HG02678 (cell line): ENCODE results near the gene HYDIN.
A peak's percentile ranks its signal among the peaks of the same experiment; 100 is the strongest.

ENCODE experiments used
- ATAC-seq: cut with Tn5 transposase; IDR thresholded peaks from one replicate; pipeline ENCODE4 v1.9.1; 2021; ENCODE audit warnings: mild to moderate bottlenecking, moderate library complexity; ENCODE audit not compliant: unreplicated experiment

Gene HYDIN

DNA sequence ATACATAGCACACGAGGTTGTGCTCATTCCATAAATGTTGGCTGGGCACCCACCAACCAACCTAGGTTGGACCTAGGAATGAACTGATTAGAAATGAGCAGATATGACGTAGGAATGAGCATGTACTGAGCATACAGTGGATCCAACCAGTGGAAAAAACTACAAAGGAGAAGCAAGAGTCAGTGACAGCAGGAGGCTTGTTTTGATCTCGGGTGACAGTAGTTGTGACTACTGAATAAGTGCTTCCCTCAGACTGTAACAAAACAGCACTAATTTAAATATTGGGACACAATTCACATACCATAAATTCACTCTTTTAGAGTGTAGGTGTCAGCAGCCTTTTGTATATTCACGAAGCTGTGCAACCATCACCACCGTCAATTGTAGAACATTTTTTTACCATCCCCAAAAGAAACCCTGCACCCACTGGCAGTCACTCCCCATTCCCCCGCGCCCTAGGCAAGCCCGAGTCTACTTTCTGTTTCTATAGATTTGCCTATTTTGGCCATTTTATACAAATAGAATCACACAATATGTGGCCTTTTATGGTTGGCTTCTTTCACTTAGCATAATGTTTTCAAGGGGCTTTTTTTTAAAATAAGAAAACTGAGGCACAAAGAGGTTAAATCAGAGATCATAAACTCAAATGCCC is 436.5 kb downstream of the HYDIN start:
- ATAC-seq: peak; percentile 61

DNA sequence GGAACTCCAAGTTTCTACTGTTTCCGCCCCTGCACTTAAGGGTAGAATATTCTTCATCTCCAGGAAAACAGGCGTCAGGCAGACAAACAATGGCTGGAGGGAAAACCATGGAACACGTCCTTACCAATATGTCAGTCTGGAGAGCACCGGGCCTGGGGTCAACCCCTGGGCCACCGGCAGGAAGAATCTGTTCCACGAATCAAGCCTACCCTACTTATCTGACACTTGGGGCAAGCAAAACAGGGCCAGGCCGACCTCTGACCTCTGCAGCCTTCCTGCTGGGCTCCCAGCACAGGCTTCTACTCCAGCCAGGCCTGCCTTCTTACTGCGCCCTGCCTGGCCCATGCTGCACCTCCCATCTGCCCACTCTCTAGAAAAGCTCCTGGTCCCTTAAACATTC is 439.7 kb downstream of the HYDIN start:
- no peak for ATAC-seq

DNA sequence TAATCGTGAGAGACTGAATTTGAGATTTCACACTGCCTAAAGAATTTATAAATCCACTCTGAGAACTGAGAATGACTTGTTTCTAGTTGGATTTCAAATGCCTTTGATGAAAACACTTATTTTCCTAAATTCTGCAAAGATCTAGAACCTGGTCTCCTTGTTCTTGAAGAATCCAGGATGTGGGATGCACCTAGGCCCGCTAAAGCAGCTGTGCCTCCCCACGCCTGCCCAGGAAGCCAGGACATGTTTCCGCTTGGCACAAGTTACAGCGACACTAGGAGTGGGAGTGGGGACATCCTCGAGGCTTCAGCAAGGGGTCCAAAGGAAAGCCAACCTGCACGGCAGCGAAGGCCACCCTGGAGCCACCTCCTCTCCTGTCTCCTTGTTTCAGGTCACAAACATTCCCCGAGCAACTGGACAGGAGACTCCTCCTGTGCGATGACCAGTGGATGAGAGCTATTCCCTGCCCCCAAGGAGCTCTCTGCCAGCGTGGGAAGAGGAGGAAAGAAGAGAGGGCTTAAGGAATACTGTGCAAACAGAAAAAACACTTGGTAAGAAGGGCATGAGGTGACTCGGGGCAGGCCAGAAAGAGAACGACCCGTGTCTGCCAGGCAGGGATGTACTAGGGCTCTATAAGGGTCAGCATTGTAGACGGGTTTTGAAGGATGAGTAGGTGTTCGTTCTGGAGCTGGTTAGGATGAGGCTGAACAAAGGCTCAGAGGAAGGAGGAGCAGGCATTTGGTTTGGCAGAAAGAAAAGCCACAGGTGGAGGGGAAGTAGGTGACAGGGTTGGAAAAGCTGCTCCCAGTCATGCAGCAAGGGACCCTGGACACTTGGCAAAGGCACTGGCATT is 440.7 kb downstream of the HYDIN start:
- no peak for ATAC-seq

DNA sequence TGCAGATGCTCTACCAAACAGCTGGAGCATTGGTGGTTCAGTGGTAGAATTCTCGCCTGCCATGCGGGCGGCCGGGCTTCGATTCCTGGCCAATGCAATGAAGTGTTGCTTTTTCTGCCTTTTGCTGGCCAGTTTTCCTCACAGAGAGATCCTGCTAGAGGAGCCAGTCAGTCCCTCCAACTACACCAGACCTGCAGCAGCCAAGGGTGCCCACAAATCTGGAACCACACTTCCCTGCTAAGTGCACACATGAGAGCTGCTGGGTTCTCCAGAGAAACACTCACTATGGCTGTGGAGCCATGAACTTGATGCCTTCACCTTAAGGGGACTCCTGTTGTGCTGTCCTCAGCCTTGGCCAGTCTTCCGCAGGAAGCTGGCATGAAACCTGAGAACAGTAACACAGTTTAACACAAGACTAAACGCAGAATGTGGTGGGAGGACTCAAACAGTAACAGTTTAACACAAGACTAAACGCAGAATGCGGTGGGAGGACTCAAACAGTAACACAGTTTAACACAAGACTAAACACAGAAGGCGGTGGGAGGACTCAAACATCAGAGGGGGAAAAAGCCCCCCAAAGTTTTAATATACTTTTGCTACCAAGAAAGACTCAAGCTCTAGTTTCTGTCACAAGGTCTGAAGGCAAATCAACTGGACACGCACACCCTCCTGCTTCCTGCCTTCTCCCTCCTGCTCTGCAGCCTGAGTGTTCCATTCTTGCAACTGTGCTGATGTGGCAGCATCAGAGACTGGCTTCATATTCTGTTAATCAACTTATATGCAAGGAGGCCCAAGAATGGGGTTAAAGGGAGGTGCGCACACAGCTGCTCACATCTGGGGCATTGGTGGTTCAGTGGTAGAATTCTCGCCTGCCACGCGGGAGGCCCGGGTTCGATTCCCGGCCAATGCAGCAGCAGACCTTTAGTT is 441.6 kb downstream of the HYDIN start:
- no peak for ATAC-seq

DNA sequence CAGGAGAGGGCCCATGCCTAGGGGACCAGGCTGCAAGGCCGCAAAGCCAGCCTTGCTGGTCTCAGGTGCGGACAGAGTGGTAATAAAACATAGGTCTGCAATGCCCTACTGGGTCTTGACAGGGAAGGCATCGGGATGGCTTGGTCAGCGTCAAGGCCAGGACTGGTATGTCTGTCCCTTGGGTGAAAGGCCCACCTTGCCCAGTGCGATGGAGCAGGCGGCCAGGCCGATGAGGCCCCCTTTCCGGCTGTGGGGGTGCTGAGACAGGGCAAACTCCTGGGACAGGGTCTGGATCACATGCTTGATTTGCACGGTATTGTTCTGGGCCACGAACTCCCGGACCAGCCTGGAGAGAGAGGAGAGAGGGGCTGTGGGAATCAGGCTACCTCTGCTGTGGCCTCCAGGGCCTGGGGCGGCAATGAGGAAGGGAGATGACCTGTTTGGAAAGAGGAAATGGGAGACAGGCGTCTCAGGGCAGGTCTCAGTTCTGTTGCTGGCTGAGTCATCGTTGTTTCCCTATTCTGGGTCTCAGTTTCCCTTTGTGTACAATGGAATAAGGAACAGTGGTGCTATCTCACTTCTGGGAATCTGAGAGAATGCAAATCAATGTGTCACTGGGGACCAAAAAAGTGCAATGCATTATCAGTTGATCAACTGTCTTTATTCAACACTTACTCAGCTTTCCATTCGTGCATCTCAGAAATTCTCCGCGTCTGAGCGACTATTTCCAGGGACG is 444.3 kb downstream of the HYDIN start:
- no peak for ATAC-seq

DNA sequence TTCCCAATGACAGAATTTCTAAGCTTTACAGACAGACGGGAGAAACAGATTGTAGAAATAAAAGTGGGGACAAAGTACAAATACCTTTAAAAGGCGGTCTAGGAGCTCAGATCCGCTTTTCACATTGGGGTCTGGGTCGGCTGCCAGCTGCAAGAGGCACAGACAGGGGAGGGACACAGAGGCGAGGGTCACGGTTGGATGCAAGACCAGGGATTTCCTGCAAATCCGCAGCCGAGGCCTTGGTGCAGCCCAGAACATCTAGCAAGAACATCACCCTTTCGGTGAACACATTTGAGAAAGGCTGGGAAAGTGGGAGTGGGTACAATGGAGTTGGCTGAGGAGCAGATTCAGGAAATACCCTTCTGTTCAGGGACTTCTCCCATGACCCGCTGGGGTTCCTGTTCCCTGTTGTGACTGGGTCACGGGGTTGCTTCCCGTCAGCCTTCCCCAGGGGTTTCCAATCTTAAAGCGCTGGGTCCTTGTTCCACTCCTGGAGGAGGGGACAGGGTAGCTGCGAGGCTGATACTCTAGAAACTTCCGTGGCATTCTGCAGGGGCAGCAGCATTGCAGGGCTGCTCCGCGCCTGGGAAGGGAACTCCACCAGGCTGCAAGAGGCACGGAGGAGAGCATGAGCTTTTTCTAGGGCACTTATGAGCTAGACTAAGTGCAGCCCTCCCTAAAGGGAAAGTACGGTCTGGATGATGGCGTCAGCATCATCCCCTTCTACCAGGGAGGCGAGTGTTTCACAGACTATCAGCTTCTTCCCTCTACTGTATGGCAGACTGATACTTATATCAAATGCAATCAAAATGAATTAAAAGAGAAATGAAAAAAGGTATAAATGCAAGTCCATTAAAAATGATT is 445.6 kb downstream of the HYDIN start:
- no peak for ATAC-seq

DNA sequence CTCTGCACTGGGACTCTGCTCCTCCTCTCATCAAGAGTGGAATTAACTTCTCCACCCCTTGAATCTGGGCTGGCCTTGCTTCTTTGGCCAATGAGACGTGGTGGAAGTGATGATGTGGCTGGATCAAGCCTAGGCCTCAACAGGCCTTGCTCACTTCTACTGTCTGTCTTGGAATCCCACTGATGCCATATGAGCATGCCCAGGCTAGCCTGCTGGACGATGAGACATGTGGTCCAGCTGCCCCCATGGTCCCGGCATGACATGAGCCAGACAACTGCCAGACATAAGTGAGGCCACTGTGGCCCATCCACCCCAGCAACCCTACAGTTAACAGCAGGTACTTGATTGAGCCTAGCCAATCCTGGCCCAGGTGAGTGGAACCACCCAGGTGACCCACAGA is 448.3 kb downstream of the HYDIN start:
- no peak for ATAC-seq

DNA sequence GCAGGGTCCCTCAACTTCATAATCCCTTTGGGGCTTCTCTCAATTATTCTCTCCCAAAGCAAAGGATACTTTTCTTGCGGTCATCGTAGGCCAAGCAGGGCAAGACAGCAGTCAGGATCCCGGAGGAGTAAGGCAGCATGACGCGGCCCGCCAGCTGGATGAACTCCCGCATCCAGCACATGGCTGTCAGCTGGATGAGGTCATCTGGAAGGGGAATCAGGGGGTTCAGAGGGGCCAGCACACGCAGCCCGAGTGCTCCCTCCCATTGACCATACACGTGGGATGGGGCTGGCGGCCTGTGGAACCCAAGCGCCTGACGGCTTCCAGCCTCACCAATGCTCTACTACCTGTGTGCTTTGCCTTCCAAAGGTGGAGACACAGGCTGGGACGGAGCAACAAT is 448.7 kb downstream of the HYDIN start:
- no peak for ATAC-seq

DNA sequence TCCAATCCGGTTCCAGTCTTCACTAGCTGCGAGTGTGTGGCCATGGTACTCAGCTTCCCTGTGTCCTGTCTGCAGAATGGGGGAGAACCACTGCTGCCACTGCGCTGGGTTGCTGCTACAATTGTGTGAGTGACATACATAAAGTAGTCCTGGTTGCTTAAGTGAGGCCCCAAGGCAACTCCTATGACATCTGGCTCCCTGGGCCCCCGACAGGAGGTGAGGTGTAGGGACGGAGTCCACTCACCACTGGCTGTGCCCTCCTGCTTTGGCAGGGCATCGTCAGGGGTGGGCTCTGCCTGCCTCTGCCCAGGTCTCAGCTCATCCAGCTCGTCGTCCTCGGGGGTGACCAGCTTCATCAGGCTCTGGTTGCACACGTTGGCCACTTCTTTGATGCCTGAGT is 450.0 kb downstream of the HYDIN start:
- no peak for ATAC-seq

DNA sequence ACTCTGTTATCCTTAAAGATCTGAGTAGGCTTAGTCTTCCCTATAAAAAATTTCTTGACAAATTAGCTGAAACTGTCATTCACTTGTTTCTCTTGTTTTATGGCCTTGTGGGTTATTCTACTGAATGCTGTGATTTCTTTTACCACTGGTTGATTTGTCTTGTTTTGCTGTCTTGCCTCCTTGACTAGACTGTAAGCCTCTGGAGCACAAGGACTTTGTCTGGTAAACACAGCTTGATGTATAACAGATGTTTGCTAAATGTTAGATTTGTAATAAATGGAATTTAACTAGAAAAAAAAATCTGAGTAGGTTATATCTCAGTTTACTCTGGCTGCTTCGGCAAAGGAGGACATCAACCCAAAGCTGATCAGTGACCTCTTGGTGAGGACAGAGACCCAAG is 451.2 kb downstream of the HYDIN start:
- no peak for ATAC-seq

DNA sequence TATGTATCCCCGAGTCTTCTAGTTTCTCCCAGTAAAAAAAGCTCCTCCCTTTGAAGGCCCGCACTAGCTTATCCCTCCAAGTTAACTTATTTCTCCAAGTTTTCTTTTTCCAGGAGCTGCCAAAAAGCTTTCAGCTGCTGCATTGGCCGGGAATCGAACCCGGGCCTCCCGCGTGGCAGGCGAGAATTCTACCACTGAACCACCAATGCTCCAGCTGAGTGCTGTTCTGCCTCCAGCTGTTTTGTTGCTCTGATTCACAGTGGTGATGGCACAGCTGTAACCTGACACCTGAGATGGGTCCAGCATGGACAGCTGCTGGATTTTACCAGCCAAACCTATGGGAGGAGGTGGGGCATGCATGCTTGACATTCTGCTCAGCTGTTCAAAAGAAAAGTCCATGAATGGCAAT is 451.6 kb downstream of the HYDIN start:
- ATAC-seq: no peak

DNA sequence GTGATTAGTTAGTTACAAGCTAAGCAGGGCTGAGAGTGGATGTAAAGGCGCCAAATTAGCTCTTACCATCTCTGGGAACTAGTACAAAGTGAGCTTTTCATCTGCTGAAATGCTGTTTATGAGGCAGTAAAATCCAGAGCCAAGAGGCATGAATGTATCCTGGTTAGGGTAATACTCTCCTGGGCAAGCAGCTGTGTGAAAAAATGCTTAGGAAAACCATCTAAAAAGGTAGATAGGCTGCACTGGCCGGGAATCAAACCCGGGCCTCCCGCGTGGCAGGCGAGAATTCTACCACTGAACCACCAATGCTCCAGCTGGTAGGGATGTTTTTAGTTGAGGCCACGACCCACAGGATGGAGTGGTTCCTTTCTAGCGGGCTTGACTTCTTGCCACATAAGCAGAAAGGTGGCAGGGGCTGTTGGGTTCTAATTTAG is 452.5 kb downstream of the HYDIN start:
- ATAC-seq: no peak

DNA sequence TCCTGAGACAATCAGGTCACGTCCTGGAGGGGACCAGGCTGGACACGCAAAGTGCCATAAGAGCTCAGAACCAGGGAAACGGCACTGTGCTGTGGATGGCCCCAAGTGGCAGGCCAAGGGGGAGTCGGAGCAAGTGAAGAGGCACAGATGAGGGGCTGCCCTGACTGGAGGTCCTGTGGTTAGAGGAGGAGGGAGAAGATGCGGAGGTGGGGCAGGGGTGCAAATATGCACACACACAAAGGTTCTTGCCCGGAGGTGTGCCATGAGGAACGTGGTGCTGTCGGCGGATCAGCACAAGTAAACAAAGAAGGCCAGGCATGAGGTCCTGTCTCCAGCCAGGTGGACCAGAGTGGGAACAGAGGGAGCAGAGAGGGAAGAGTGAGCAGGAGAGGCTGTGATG is 453.0 kb downstream of the HYDIN start:
- ATAC-seq: no peak

DNA sequence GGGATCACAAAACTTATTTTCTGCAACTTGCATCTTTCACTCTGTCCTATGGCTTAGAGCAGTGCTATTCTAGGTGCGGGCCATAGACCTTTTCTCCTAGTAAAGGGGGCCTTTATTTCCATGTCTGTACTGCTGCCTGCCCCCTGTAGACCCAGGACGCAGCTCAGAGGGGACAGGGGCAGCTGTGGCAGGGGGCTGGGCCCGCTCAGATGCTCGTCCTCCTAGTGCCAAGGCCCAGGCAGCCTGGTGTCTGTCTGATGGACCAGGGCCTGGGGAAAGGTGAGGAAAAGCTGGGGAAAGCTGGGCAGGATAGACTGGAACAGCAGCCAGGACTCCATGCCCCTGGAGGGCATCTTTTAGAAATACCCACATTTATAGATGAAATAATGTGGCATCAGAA is 455.1 kb downstream of the HYDIN start:
- ATAC-seq: no peak

DNA sequence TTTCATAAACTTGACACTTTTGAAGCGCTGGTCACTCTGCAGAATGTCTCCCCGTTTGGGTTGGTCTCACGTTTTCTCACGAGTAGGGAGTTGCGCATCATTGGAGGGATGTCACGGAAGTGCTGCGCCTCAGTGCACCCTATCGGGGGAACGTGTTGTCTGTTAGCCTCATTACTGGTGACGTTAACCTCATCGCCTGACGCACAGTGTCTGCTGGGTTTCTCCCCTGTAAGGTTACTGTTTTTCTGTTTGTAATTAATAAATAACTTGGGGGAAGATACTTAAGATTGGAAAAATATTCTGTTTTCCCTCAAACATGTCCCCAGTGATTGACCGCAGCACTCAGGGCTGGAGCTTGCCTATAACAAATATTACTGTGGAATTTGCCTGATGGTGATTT is 456.3 kb downstream of the HYDIN start:
- ATAC-seq: no peak

DNA sequence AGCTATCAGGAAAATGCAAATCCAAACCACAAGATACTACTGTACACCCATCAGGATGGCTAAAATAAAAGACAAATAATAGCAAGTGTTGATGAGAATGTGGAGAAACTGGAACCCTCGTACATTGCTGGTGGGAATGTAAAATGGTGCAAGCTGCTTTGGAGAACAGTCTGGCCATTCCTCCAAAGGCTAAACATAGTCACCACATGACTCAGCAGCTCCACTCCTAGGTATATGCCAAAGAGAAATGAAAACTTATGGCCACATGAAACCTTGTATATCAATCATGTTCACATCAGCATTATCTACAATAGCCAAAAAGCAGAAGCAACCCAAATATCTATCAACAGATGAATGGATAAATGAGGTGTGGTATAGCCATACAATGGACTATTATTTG is 458.0 kb downstream of the HYDIN start:
- ATAC-seq: no peak

DNA sequence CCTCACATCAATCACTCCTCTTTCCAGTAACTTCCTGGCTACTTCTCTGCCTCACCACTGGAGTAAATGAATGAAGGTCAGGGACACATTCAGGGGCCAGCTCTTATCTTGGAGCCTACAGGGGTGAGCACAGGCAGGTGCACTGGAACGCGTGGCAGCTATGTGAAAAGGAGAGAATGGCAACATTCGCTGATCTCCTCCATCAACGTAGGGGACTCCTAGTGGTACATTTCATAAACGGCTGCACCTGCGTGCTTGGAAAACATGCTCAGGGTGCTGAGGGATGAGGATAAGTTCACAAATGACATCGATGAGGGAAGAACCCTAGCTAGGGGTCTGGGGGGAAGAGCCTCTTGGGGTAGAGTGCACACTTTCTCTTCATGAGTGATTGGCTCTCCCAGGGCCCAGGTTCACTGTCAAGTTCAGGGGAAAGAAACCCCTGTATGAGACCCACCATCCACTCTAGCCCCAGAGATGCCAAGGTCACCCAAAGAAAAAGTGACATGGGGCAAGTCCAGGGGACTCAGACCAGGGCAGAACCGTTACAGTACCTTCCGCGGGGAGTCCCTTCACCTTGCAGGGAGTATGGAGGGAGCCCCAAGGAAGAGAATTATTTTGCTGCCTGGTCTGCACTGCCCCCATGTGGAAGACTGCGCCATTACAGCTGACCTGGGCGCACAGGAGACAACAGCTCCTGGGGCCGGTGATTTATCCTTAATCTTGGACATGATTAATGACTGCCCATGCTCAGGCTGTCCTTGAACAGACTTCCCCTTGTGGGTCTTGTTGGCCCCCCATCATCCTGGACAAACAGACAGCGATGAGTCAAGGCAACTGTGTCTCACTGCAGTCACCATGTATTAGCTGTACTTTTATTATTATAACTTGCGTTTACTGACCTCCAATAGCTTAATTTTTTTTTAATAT is 459.6 kb downstream of the HYDIN start:
- ATAC-seq: peak; percentile 50

DNA sequence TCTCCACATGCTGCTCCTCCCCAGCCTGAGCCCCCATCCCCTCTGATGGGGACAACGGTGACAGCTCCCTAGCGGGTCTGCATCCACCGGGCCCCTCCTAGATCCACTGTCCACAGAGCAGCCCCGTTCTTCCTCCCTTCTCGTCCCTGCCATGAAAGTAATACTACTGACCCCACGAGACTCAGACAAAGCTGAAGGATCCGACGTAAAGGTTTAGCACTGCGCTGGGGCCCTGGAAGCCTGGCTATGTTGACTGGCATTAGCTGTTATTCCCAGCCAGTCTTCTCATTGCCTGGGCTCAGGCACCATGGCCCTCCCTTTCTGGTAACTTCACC is 460.3 kb downstream of the HYDIN start:
- no peak for ATAC-seq

DNA sequence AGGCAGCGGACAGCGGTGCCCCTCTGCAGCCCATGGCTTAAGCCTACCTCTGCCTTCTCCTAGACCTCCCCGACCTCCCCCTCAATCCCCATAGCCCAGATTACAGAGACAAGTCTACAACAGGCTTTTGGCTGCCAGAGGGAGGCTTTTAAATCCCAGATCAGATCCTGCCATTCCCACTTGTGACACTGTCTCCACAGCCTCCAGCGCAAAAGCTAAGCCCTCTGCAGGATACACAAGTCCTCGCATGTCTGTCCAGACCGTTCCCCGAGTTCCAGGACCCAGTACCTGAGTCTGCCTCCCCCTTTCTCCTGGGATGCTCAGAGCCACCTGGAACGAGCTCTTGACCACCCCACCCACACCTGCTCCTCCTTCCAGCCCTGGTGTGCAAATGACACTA is 460.8 kb downstream of the HYDIN start:
- no peak for ATAC-seq
